GM12865 (cell line): ENCODE measurements around the gene RABGAP1L.
A peak's percentile ranks its signal among the peaks of the same experiment; 100 is the strongest.

Source experiments
- DNase-seq: peaks from one replicate; pipeline ENCODE4 v3.0.0; 2010; ENCODE audit warnings: low read depth
- H3K4me3 ChIP-seq: 2 replicates; pipeline ENCODE4 v1.5.1; 2011; ENCODE audit warnings: mild to moderate bottlenecking, low read depth, low read length, control low read depth
- CTCF ChIP-seq: IDR thresholded peaks from 2 replicates; pipeline ENCODE4 v1.5.1; 2011; ENCODE audit warnings: low read length, control low read depth, low read depth, inconsistent platforms; ENCODE audit not compliant: insufficient read depth; ENCODE audit errors: missing control alignments

RABGAP1L gene

GRCh38 chr1:174788981-174789380 lies 629.7 kb downstream of the RABGAP1L start:
- no peak for DNase-seq
- no peak for TF ChIP-seq CTCF
- H3K4me3 ChIP-seq, result no peak overlapping the region

GRCh38 chr1:174789399-174789798 lies 630.1 kb downstream of the RABGAP1L start:
- no peak overlapping the region for H3K4me3 ChIP-seq
- DNase-seq, result peak; percentile 74
- no peak for TF ChIP-seq CTCF

GRCh38 chr1:174791863-174792262 lies 632.5 kb downstream of the RABGAP1L start:
- DNase-seq, result no peak
- TF ChIP-seq CTCF, result no peak
- H3K4me3 ChIP-seq, result no peak overlapping the region

GRCh38 chr1:174794861-174795260 lies 635.5 kb downstream of the RABGAP1L start:
- H3K4me3 ChIP-seq, result no peak overlapping the region
- TF ChIP-seq CTCF, result no peak
- no peak for DNase-seq

GRCh38 chr1:174795806-174796205 lies 636.5 kb downstream of the RABGAP1L start:
- no peak for DNase-seq

GRCh38 chr1:174797398-174797797 lies 638.1 kb downstream of the RABGAP1L start:
- no peak for TF ChIP-seq CTCF
- H3K4me3 ChIP-seq, result no peak overlapping the region
- no peak for DNase-seq

More at GRCh38 chr1:174795806-174796205, 636.5 kb downstream of the RABGAP1L start:
- TF ChIP-seq CTCF, result no peak
- no peak overlapping the region for H3K4me3 ChIP-seq

GRCh38 chr1:174799136-174799479 lies 639.8 kb downstream of the RABGAP1L start:
- DNase-seq, result no peak
- no peak for TF ChIP-seq CTCF
- no peak overlapping the region for H3K4me3 ChIP-seq
